Measurements from ENCODE around the gene TMEM63A. TPM values are rescaled to one million over a fixed set of nuclear protein-coding genes. Genes with fewer than 3 reads are reported as not detected.
A peak's percentile ranks its signal among the peaks of the same experiment; 100 is the strongest.
"Not testable (repeated sequence)": the region's sequence is repeated elsewhere in the genome, so short reads cannot be mapped to it uniquely, and the experiment has no call there.

The TMEM63A gene
- total RNA-seq, 2 experiments from 2014 or later, result 29.5 to 33.0 TPM

GRCh38 chr1:225819346-225820192 lies 62.6 kb downstream of the TMEM63A start:
- Mint-ChIP-seq H3K36me3 (no peaks in the 10 kb centered on the region), H3K4me3 (no peak overlapping the region), H3K27ac (no peak overlapping the region), H3K27me3 (no peaks in the 10 kb centered on the region), H3K4me1 (peaks cover 4% of the 10 kb centered on the region), H3K9me3 (no peaks in the 10 kb centered on the region)
- no peak for DNase-seq

- H3K4me3 Mint-ChIP-seq, result no peak overlapping the region
- H3K27me3 Mint-ChIP-seq, result no peaks in the 10 kb centered on the region
- no peak overlapping the region for H3K27ac Mint-ChIP-seq
- no peaks in the 10 kb centered on the region for H3K36me3 Mint-ChIP-seq
- H3K9me3 Mint-ChIP-seq, result no peaks in the 10 kb centered on the region
- DNase-seq, result no peak
- peaks cover 4% of the 10 kb centered on the region for H3K4me1 Mint-ChIP-seq
Observed at GRCh38 chr1:225818229-225818628, 64.0 kb downstream of the TMEM63A start.

- Mint-ChIP-seq H3K27ac (no peak overlapping the region), H3K27me3 (no peaks in the 10 kb centered on the region), H3K36me3 (no peaks in the 10 kb centered on the region), H3K4me1 (peaks cover 4% of the 10 kb centered on the region), H3K4me3 (no peak overlapping the region), H3K9me3 (no peaks in the 10 kb centered on the region)
- no peak for DNase-seq
Observed at GRCh38 chr1:225817611-225818061, 64.5 kb downstream of the TMEM63A start.

- H3K27me3 Mint-ChIP-seq, result no peaks in the 10 kb centered on the region
- no peak for DNase-seq
- H3K4me3 Mint-ChIP-seq, result no peak overlapping the region
- no peak overlapping the region for H3K27ac Mint-ChIP-seq
- peaks cover 4% of the 10 kb centered on the region for H3K4me1 Mint-ChIP-seq
- H3K9me3 Mint-ChIP-seq, result no peaks in the 10 kb centered on the region
- H3K36me3 Mint-ChIP-seq, result no peaks in the 10 kb centered on the region
Observed at GRCh38 chr1:225816643-225817538, 65.3 kb downstream of the TMEM63A start.

GRCh38 chr1:225815526-225816178 lies 66.5 kb downstream of the TMEM63A start:
- no peak for DNase-seq
- H3K4me1 Mint-ChIP-seq, result peaks cover 7% of the 10 kb centered on the region
- H3K27ac Mint-ChIP-seq, result no peak overlapping the region
- H3K9me3 Mint-ChIP-seq, result no peaks in the 10 kb centered on the region
- peaks cover 2% of the 10 kb centered on the region for H3K27me3 Mint-ChIP-seq
- no peaks in the 10 kb centered on the region for H3K36me3 Mint-ChIP-seq
- H3K4me3 Mint-ChIP-seq, result no peak overlapping the region

- not testable (repeated sequence) for H3K4me3 Mint-ChIP-seq, H3K27ac Mint-ChIP-seq, H3K9me3 Mint-ChIP-seq, DNase-seq, H3K27me3 Mint-ChIP-seq, H3K36me3 Mint-ChIP-seq
- H3K4me1 Mint-ChIP-seq, result peaks cover 10% of the 10 kb centered on the region
Observed at GRCh38 chr1:225815090-225815489, 67.1 kb downstream of the TMEM63A start.

- H3K4me3 Mint-ChIP-seq, result no peak overlapping the region
- peaks cover 5% of the 10 kb centered on the region for H3K27me3 Mint-ChIP-seq
- peaks cover 15% of the 10 kb centered on the region for H3K4me1 Mint-ChIP-seq
- H3K9me3 Mint-ChIP-seq, result no peaks in the 10 kb centered on the region
- H3K36me3 Mint-ChIP-seq, result no peaks in the 10 kb centered on the region
- no peak overlapping the region for H3K27ac Mint-ChIP-seq
- no peak for DNase-seq
Observed at GRCh38 chr1:225814381-225814780, 67.8 kb downstream of the TMEM63A start.

- H3K4me1 Mint-ChIP-seq, result peaks cover 17% of the 10 kb centered on the region
- no peak for DNase-seq
- no peak overlapping the region for H3K27ac Mint-ChIP-seq
- H3K27me3 Mint-ChIP-seq, result peaks cover 5% of the 10 kb centered on the region
- H3K4me3 Mint-ChIP-seq, result no peak overlapping the region
- no peaks in the 10 kb centered on the region for H3K36me3 Mint-ChIP-seq
- no peaks in the 10 kb centered on the region for H3K9me3 Mint-ChIP-seq
Observed at GRCh38 chr1:225813214-225813964, 68.8 kb downstream of the TMEM63A start.

GRCh38 chr1:225812488-225813213 lies 69.5 kb downstream of the TMEM63A start:
- Mint-ChIP-seq H3K9me3 (no peaks in the 10 kb centered on the region), H3K36me3 (no peaks in the 10 kb centered on the region), H3K4me1 (peaks cover 14% of the 10 kb centered on the region), H3K4me3 (no peak overlapping the region), H3K27ac (no peak overlapping the region), H3K27me3 (peaks cover 5% of the 10 kb centered on the region)
- DNase-seq, result no peak

- no peaks in the 10 kb centered on the region for H3K9me3 Mint-ChIP-seq
- H3K36me3 Mint-ChIP-seq, result no peaks in the 10 kb centered on the region
- H3K27me3 Mint-ChIP-seq, result peaks cover 5% of the 10 kb centered on the region
- no peak for DNase-seq
- no peak overlapping the region for H3K27ac Mint-ChIP-seq
- peaks cover 13% of the 10 kb centered on the region for H3K4me1 Mint-ChIP-seq
- H3K4me3 Mint-ChIP-seq, result no peak overlapping the region
Observed at GRCh38 chr1:225811622-225812487, 70.3 kb downstream of the TMEM63A start.

GRCh38 chr1:225810579-225811538 lies 71.3 kb downstream of the TMEM63A start:
- not testable (repeated sequence) for H3K27me3 Mint-ChIP-seq, H3K9me3 Mint-ChIP-seq, H3K27ac Mint-ChIP-seq, DNase-seq, H3K36me3 Mint-ChIP-seq
- H3K4me1 Mint-ChIP-seq, result peaks cover 13% of the 10 kb centered on the region
- peak overlapping the region; percentile 78 for H3K4me3 Mint-ChIP-seq

- Mint-ChIP-seq H3K4me1 (peaks cover 13% of the 10 kb centered on the region), H3K27ac (no peak within 1 kb of the TSS), H3K4me3 (peak within 1 kb of the TSS; percentile 79), H3K27me3 (peaks cover 5% of the 10 kb centered on the region), H3K9me3 (no peaks in the 10 kb centered on the region), H3K36me3 (no peaks in the 10 kb centered on the region)
- DNase-seq, result peak; percentile 79
Observed at GRCh38 chr1:225809842-225810578, 72.2 kb downstream of the TMEM63A start, which contains the start of gene EPHX1. TSS of gene EPHX1 (plus strand) at chr1:225810124. CDS start at chr1:225828730, 18,606 bp downstream.
